Esophagus muscularis mucosa (tissue), 4 donors: ENCODE data around the gene IRF4.

Source experiments
- EP300 ChIP-seq: sonication (generic); formaldehyde crosslinking; IDR thresholded peaks from one replicate; pipeline ENCODE4 v1.6.1; 2017; ENCODE audit warnings: antibody characterized with exemption
- POLR2A ChIP-seq: fragments of 450-650 bp; IDR thresholded peaks from one replicate; pipeline ENCODE4 v1.6.1; 2017; ENCODE audit warnings: antibody characterized with exemption, moderate library complexity, mild to moderate bottlenecking, low read depth
- TF ChIP-seq, protein P1 (sequence below), 3 experiments: fragments of 200-600 bp in 2 of 3; fragments of 450-650 bp in 1 of 3; sonication (generic) in 2 of 3; IDR thresholded peaks; one replicate each; pipeline ENCODE4 v1.5.1; 2017 to 2019; ENCODE audit warnings: antibody characterized with exemption in 3 of 3, mild to moderate bottlenecking in 2 of 3, moderate library complexity in 1 of 3

DNA sequence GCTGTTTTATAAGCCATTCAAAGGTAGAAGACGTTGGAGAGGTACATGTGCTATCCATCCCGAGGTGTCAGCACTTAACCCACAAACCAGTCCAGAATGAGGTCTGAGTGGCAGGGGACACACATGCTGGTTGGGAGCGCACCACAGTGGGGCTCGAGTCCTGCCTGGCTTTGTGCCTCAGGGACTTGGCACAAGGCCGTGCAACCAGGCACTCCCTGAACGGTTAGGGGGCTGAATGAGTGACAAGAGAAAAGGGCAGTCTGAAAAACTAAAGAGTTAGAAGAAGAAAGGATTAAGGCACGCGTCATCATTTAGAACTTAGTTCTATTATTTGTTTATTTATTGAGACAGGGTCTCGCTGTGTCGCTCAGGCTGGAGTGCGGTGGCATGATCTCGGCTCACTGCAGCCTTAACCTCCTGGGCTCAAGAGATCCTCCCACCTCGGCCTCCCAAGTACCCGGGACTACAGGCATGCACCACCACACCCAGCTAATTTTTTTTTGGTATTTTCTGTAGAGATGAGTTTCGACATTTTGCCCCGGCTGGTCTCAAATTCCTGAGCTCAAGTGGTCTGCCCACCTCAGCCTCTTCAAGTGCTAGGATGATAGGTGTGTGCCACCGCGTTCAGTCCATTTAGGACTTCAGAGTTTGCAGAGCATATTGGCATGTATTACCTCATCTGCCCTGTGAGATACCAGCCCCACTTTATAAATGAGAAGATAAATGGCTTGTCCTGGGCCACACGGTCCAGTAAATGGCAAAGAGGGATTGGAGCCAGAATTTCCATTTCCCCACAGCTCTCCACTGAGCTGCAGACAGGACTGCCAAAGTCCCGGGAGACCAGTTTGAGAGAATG is 47.4 kb upstream of the IRF4 start:
- TF ChIP-seq POLR2A, result no peak
- TF ChIP-seq EP300, result no peak
- TF ChIP-seq, protein P1, sequence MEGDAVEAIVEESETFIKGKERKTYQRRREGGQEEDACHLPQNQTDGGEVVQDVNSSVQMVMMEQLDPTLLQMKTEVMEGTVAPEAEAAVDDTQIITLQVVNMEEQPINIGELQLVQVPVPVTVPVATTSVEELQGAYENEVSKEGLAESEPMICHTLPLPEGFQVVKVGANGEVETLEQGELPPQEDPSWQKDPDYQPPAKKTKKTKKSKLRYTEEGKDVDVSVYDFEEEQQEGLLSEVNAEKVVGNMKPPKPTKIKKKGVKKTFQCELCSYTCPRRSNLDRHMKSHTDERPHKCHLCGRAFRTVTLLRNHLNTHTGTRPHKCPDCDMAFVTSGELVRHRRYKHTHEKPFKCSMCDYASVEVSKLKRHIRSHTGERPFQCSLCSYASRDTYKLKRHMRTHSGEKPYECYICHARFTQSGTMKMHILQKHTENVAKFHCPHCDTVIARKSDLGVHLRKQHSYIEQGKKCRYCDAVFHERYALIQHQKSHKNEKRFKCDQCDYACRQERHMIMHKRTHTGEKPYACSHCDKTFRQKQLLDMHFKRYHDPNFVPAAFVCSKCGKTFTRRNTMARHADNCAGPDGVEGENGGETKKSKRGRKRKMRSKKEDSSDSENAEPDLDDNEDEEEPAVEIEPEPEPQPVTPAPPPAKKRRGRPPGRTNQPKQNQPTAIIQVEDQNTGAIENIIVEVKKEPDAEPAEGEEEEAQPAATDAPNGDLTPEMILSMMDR (IDR thresholded peaks at IDR 0.05), result no peak
